H9 (cell line): ENCODE data around the gene NKAIN2. TPM values are rescaled to one million over a fixed set of nuclear protein-coding genes. Genes with fewer than 3 reads are reported as not detected.
A peak's percentile ranks its signal among the peaks of the same experiment; 100 is the strongest.

Experiments used
- DNase-seq: peaks from one replicate; pipeline ENCODE4 v3.0.0-alpha.2; 2017
- H2AFZ ChIP-seq: one replicate; pipeline ENCODE4 v1.6.1; 2013; ENCODE audit warnings: mild to moderate bottlenecking, low read length, control low read depth, moderate library complexity
- H2AK5ac ChIP-seq: 2 replicates; pipeline ENCODE4 v1.6.1; 2013; ENCODE audit warnings: low read length, control low read depth, mixed read lengths; ENCODE audit not compliant: insufficient read length
- H2BK120ac ChIP-seq: one replicate; pipeline ENCODE4 v1.6.1; 2013; ENCODE audit warnings: low read depth, mild to moderate bottlenecking, low read length, control low read depth, inconsistent platforms; ENCODE audit not compliant: poor library complexity, severe bottlenecking
- H2BK12ac ChIP-seq: 2 replicates; pipeline ENCODE4 v1.6.1; 2013; ENCODE audit warnings: low read length, control low read depth, mixed read lengths, low read depth; ENCODE audit not compliant: insufficient read length
- H2BK15ac ChIP-seq: 2 replicates; pipeline ENCODE4 v1.6.1; 2013; ENCODE audit warnings: low read depth, low read length, control low read depth
- H2BK20ac ChIP-seq: one replicate; pipeline ENCODE4 v1.6.1; 2013; ENCODE audit warnings: low read depth, mild to moderate bottlenecking, low read length, control low read depth, inconsistent platforms; ENCODE audit not compliant: poor library complexity, severe bottlenecking
- H2BK5ac ChIP-seq: 2 replicates; pipeline ENCODE4 v1.6.1; 2013; ENCODE audit warnings: low read length, control low read depth, mixed read lengths; ENCODE audit not compliant: insufficient read length
- H3K14ac ChIP-seq: 2 replicates; pipeline ENCODE4 v1.6.1; 2013; ENCODE audit warnings: low read length, control low read depth; ENCODE audit not compliant: insufficient read depth
- H3K18ac ChIP-seq: 2 replicates; pipeline ENCODE4 v1.6.1; 2013; ENCODE audit warnings: low read depth, mild to moderate bottlenecking, mixed read lengths, low read length, control low read depth; ENCODE audit not compliant: insufficient read length
- H3K23ac ChIP-seq: 2 replicates; pipeline ENCODE4 v1.6.1; 2013; ENCODE audit warnings: low read length, control low read depth, mixed read lengths, low read depth; ENCODE audit not compliant: insufficient read length
- H3K23me2 ChIP-seq: 2 replicates; pipeline ENCODE4 v1.6.1; 2013; ENCODE audit warnings: low read depth, mild to moderate bottlenecking, mixed read lengths, low read length, control low read depth; ENCODE audit not compliant: insufficient read length, poor library complexity, severe bottlenecking
- H3K27ac ChIP-seq: 2 replicates; pipeline ENCODE4 v1.5.1; 2013; ENCODE audit warnings: low read length, control low read depth, mixed read lengths, low read depth; ENCODE audit not compliant: insufficient read length
- H3K27me3 ChIP-seq: 2 replicates; pipeline ENCODE4 v1.6.1; 2013; ENCODE audit warnings: low read length, control low read depth, inconsistent platforms; ENCODE audit not compliant: insufficient read depth
- H3K4ac ChIP-seq: 2 replicates; pipeline ENCODE4 v1.6.1; 2013; ENCODE audit warnings: low read depth, mild to moderate bottlenecking, control low read depth, inconsistent platforms, low read length, moderate library complexity
- H3K4me1 ChIP-seq: 2 replicates; pipeline ENCODE4 v1.6.1; 2013; ENCODE audit warnings: low read length, control low read depth, inconsistent platforms; ENCODE audit not compliant: insufficient read depth
- H3K4me2 ChIP-seq: 2 replicates; pipeline ENCODE4 v1.6.1; 2013; ENCODE audit warnings: low read length, control low read depth, mixed read lengths; ENCODE audit not compliant: insufficient read length, insufficient read depth
- H3K56ac ChIP-seq: 2 replicates; pipeline ENCODE4 v1.6.1; 2013; ENCODE audit warnings: low read depth, mild to moderate bottlenecking, mixed read lengths, low read length, control low read depth; ENCODE audit not compliant: insufficient read length
- H3K79me1 ChIP-seq: 2 replicates; pipeline ENCODE4 v1.6.1; 2013; ENCODE audit warnings: low read depth, mild to moderate bottlenecking, moderate library complexity, low read length, control low read depth, inconsistent platforms; ENCODE audit not compliant: insufficient read depth, poor library complexity, severe bottlenecking
- H3K79me2 ChIP-seq: 2 replicates; pipeline ENCODE4 v1.6.1; 2013; ENCODE audit warnings: low read length, control low read depth, inconsistent platforms; ENCODE audit not compliant: insufficient read depth
- H3K9ac ChIP-seq: 2 replicates; pipeline ENCODE4 v1.6.1; 2013; ENCODE audit warnings: low read length, control low read depth, mixed read lengths; ENCODE audit not compliant: insufficient read length; ENCODE audit errors: extremely low read depth
- H3K9me3 ChIP-seq: one replicate; pipeline ENCODE4 v1.6.1; 2013; ENCODE audit warnings: low read depth, low read length, inconsistent platforms; ENCODE audit not compliant: control insufficient read depth
- H3T11ph ChIP-seq: one replicate; pipeline ENCODE4 v1.6.1; 2013; ENCODE audit warnings: mild to moderate bottlenecking, low read length, control low read depth, inconsistent platforms
- H4K20me1 ChIP-seq: one replicate; pipeline ENCODE4 v1.6.1; 2013; ENCODE audit not compliant: control insufficient read depth, insufficient read length, insufficient read depth
- H4K5ac ChIP-seq: 2 replicates; pipeline ENCODE4 v1.6.1; 2013; ENCODE audit warnings: low read depth, mild to moderate bottlenecking, mixed read lengths, low read length, control low read depth; ENCODE audit not compliant: insufficient read length
- H4K8ac ChIP-seq: replicated peaks from 2 replicates; pipeline ENCODE4 v1.6.1; 2013; ENCODE audit warnings: low read length, control low read depth, mixed read lengths, low read depth; ENCODE audit not compliant: insufficient read length
- H4K91ac ChIP-seq: 2 replicates; pipeline ENCODE4 v1.6.1; 2013; ENCODE audit warnings: low read depth, mild to moderate bottlenecking, moderate library complexity, mixed read lengths, low read length, control low read depth; ENCODE audit not compliant: insufficient read length
- H3K27ac Mint-ChIP-seq, 3 experiments: 2 replicates in 2 of 3; 3 replicates in 1 of 3; pipeline ENCODE4 v1.8.0; 2020 to 2021; ENCODE audit warnings: mixed read lengths in 3 of 3, mild to moderate bottlenecking in 1 of 3, moderate library complexity in 1 of 3
- H3K27me3 Mint-ChIP-seq: 2 replicates; pipeline ENCODE4 v1.8.0; 2021; ENCODE audit warnings: low read depth, mild to moderate bottlenecking, moderate library complexity, mixed read lengths
- H3K36me3 Mint-ChIP-seq, 3 experiments: 2 replicates in 2 of 3; 3 replicates in 1 of 3; pipeline ENCODE4 v1.8.0; 2020 to 2021; ENCODE audit warnings: low read depth in 3 of 3, mixed read lengths in 3 of 3; ENCODE audit not compliant: insufficient read depth in 1 of 3
- H3K4me1 Mint-ChIP-seq, 2 experiments: 2 replicates each; pipeline ENCODE4 v1.8.0; 2020; ENCODE audit warnings: mixed read lengths in 2 of 2
- H3K4me3 Mint-ChIP-seq, 2 experiments: 2 replicates in 1 of 2; 3 replicates in 1 of 2; pipeline ENCODE4 v1.8.0; 2020 to 2021; ENCODE audit warnings: mild to moderate bottlenecking in 2 of 2, mixed read lengths in 2 of 2, moderate library complexity in 1 of 2
- H3K9me3 Mint-ChIP-seq, 2 experiments: 2 replicates in 1 of 2; 3 replicates in 1 of 2; pipeline ENCODE4 v1.8.0; 2020; ENCODE audit warnings: mild to moderate bottlenecking in 2 of 2, mixed read lengths in 2 of 2, moderate library complexity in 1 of 2
- WGBS: extraction: QIAGEN DNeasy Blood & Tissue Kit; methylation state at CpG from one replicate; pipeline ENCODE4 v1.1.7; 2013; ENCODE audit warnings: missing lambda C conversion rate, low lambda C conversion rate, mixed read lengths; ENCODE audit not compliant: insufficient read length; ENCODE audit errors: extremely low coverage; 5-methylcytosine and 5-hydroxymethylcytosine counted together
- total RNA-seq: library from RNA; stranded (reverse); gene quantifications from 2 replicates; pipeline ENCODE4 v1.2.1, GENCODE V29; 2021
- TF ChIP-seq, protein P1 (sequence below): fragments of 200-600 bp; sonication (generic); conservative IDR thresholded peaks from 3 replicates; pipeline ENCODE4 v1.8.0; 2021; ENCODE audit warnings: antibody characterized with exemption, mild to moderate bottlenecking

Gene NKAIN2
- total RNA-seq, 1 experiment from 2014 or later = 0.17 TPM

DNA sequence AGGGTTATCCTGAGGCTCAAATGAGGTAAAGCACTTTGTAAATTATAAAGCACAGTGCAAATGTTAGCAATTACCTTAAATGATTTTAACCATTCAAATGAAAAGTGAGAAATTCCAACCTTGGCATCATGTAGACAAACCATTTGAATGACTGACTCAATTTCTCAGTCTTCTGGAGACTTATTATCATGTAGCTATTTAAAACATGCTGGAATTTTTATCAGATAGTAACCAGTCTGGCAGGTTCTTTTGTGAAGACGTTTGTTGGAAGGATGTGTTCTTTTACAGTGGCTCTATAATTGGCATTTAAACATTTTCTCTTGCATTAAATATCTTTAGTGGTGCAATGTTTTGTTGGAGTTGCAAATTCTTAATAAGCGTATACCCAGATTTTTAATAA lies 386.6 kb downstream of the NKAIN2 start:
- Histone ChIP-seq H3K79me2 (no peaks in the 10 kb centered on the region), H4K20me1 (no peaks in the 10 kb centered on the region), H3K4me2 (no peak overlapping the region), H3K9me3 (no peaks in the 10 kb centered on the region), H3K14ac (no peak overlapping the region), H3K27ac (no peak overlapping the region), H4K91ac (no peak overlapping the region), H3K79me1 (no peaks in the 10 kb centered on the region), H3K27me3 (no peaks in the 10 kb centered on the region), H3K4me1 (no peaks in the 10 kb centered on the region), H3K23ac (no peak overlapping the region), H3K9ac (no peak overlapping the region), H2BK20ac (no peak overlapping the region), H4K8ac (no peak overlapping the region), H2BK120ac (no peak overlapping the region), H2BK5ac (no peak overlapping the region), H3K4ac (no peak overlapping the region), H3T11ph (no peak overlapping the region), H4K5ac (no peak overlapping the region), H3K23me2 (no peaks in the 10 kb centered on the region), H2AFZ (no peak overlapping the region), H2BK12ac (no peak overlapping the region), H2BK15ac (no peak overlapping the region), H3K56ac (no peak overlapping the region), H3K18ac (no peak overlapping the region), H2AK5ac (no peak overlapping the region)
- no CpG with 5 or more reads among the region's 2 CpGs for WGBS
- Mint-ChIP-seq H3K9me3 (no peaks in the 10 kb centered on the region; a peak in 1 of 5 replicates), H3K27me3 (no peaks in the 10 kb centered on the region), H3K36me3 (no peaks in the 10 kb centered on the region), H3K4me1 (peaks cover 8 to 9% of the 10 kb centered on the region in 2 experiments), H3K4me3 (no peak overlapping the region), H3K27ac (peak overlapping the region in 1 of 3 experiments; percentile 9; a peak in 1 of 7 replicates)
- DNase-seq = no peak
- TF ChIP-seq, protein P1, sequence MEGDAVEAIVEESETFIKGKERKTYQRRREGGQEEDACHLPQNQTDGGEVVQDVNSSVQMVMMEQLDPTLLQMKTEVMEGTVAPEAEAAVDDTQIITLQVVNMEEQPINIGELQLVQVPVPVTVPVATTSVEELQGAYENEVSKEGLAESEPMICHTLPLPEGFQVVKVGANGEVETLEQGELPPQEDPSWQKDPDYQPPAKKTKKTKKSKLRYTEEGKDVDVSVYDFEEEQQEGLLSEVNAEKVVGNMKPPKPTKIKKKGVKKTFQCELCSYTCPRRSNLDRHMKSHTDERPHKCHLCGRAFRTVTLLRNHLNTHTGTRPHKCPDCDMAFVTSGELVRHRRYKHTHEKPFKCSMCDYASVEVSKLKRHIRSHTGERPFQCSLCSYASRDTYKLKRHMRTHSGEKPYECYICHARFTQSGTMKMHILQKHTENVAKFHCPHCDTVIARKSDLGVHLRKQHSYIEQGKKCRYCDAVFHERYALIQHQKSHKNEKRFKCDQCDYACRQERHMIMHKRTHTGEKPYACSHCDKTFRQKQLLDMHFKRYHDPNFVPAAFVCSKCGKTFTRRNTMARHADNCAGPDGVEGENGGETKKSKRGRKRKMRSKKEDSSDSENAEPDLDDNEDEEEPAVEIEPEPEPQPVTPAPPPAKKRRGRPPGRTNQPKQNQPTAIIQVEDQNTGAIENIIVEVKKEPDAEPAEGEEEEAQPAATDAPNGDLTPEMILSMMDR = no peak
